H1 (cell line): ENCODE data around the gene CNPY3. TPM values are rescaled to one million over a fixed set of nuclear protein-coding genes. Genes with fewer than 3 reads are reported as not detected.

Experiments
- CTCF ChIA-PET: fragments of 300-600 bp; sonication (Branson Sonifier 250); formaldehyde crosslinking; loops from one replicate; lab custom pipeline; 2021; ENCODE audit not compliant: partially characterized antibody; lab: Charles Lee
- POLR2A ChIA-PET: fragments of 300-600 bp; sonication (Branson Sonifier 250); formaldehyde crosslinking; loops from one replicate; lab custom pipeline; 2021; ENCODE audit warnings: inconsistent platforms; ENCODE audit not compliant: partially characterized antibody; lab: Charles Lee
- DNase-seq, 2 experiments: peaks; one replicate each; pipeline versions ENCODE4 v3.0.0 to v3.0.0-alpha.2; 2010 to 2022; ENCODE audit warnings: low spot score in 2 of 2, low read depth in 1 of 2, mixed read lengths in 1 of 2
- FAIRE-seq: peaks from 2 replicates; lab custom pipeline; 2011; peaks lifted over from hg19 to GRCh38; lab: Jason Lieb, UNC
- H2AFZ ChIP-seq: 2 replicates; pipeline ENCODE4 v1.8.1; 2012; ENCODE audit warnings: low read length, inconsistent platforms
- H2AK5ac ChIP-seq: 2 replicates; pipeline ENCODE4 v1.6.1; 2013; ENCODE audit warnings: low read depth, low read length
- H2BK120ac ChIP-seq: replicated peaks from 2 replicates; pipeline ENCODE3; 2013; ENCODE audit warnings: low read depth, low read length, inconsistent platforms
- H2BK12ac ChIP-seq: 2 replicates; pipeline ENCODE4 v1.6.1; 2013; ENCODE audit warnings: low read depth, low read length
- H2BK15ac ChIP-seq: 2 replicates; pipeline ENCODE4 v1.6.1; 2013; ENCODE audit warnings: low read length
- H2BK20ac ChIP-seq: 2 replicates; pipeline ENCODE4 v1.6.1; 2013; ENCODE audit warnings: low read length
- H2BK5ac ChIP-seq: 2 replicates; pipeline ENCODE4 v1.6.1; 2013; ENCODE audit warnings: low read depth, low read length
- H3K14ac ChIP-seq: 2 replicates; pipeline ENCODE4 v1.6.1; 2013; ENCODE audit warnings: inconsistent platforms; ENCODE audit not compliant: insufficient read length
- H3K18ac ChIP-seq: 2 replicates; pipeline ENCODE4 v1.6.1; 2013; ENCODE audit warnings: low read length; ENCODE audit errors: extremely low read depth
- H3K23ac ChIP-seq: 2 replicates; pipeline ENCODE4 v1.6.1; 2013; ENCODE audit warnings: inconsistent platforms; ENCODE audit not compliant: insufficient read length
- H3K23me2 ChIP-seq: 2 replicates; pipeline ENCODE4 v1.6.1; 2013; ENCODE audit warnings: low read depth, low read length
- H3K27ac ChIP-seq: 2 replicates; pipeline ENCODE4 v1.6.1; 2011; ENCODE audit warnings: low read depth, low read length, inconsistent platforms
- H3K27me3 ChIP-seq, 4 experiments: replicated peaks in 1 of 4; 1 replicate in 1 of 4; 2 replicates in 3 of 4; pipeline versions ENCODE4 v1.6.1 to v1.8.1; 2011 to 2013; ENCODE audit warnings: low read length in 3 of 4, mild to moderate bottlenecking in 3 of 4, inconsistent platforms in 2 of 4, mixed read lengths in 2 of 4, moderate library complexity in 1 of 4; ENCODE audit not compliant: control insufficient read depth in 3 of 4, insufficient read depth in 3 of 4; ENCODE audit errors: extremely low read depth in 1 of 4
- H3K36me3 ChIP-seq, 4 experiments: 2 replicates each; pipeline versions ENCODE4 v1.6.1 to v1.8.1; 2011 to 2013; ENCODE audit warnings: mild to moderate bottlenecking in 4 of 4, low read length in 3 of 4, moderate library complexity in 2 of 4, control low read depth in 1 of 4, inconsistent platforms in 1 of 4; ENCODE audit not compliant: insufficient read depth in 4 of 4, control insufficient read depth in 2 of 4
- H3K4ac ChIP-seq: replicated peaks from 2 replicates; pipeline ENCODE3; 2013; ENCODE audit warnings: low read length, low read depth, mixed read lengths, inconsistent platforms; ENCODE audit not compliant: insufficient read length
- H3K4me1 ChIP-seq, 4 experiments: replicated peaks in 1 of 4; 1 replicate in 1 of 4; 2 replicates in 3 of 4; pipeline versions ENCODE4 v1.6.1 to v1.8.1; 2011 to 2013; ENCODE audit warnings: low read length in 3 of 4, inconsistent platforms in 2 of 4, mixed read lengths in 1 of 4; ENCODE audit not compliant: insufficient read depth in 4 of 4, control insufficient read depth in 3 of 4
- H3K4me2 ChIP-seq, 2 experiments: 2 replicates each; pipeline versions ENCODE4 v1.6.1 to v1.8.1; 2011 to 2013; ENCODE audit warnings: low read depth in 2 of 2, low read length in 2 of 2, control low read depth in 1 of 2, inconsistent platforms in 1 of 2, mild to moderate bottlenecking in 1 of 2; ENCODE audit not compliant: insufficient read depth in 1 of 2
- H3K4me3 ChIP-seq, 4 experiments: fragments of 200-600, 300-600 bp in 1 of 4; sonication (generic), shearing (Covaris generic), sonication (Bioruptor Twin) in 1 of 4; 2 replicates each; pipeline versions ENCODE4 v1.5.1 to v1.8.1; 2011 to 2016; ENCODE audit warnings: low read length in 4 of 4, low read depth in 3 of 4, control low read depth in 2 of 4, inconsistent platforms in 2 of 4, mild to moderate bottlenecking in 2 of 4, mixed read lengths in 1 of 4, moderate library complexity in 1 of 4; ENCODE audit not compliant: insufficient read depth in 2 of 4; ENCODE audit errors: extremely low read depth in 1 of 4
- H3K56ac ChIP-seq: replicated peaks from 2 replicates; pipeline ENCODE3; 2013; ENCODE audit warnings: low read depth, mild to moderate bottlenecking, mixed read lengths, low read length, inconsistent platforms; ENCODE audit not compliant: insufficient read length
- H3K79me1 ChIP-seq: 2 replicates; pipeline ENCODE4 v1.6.1; 2013; ENCODE audit warnings: low read depth, low read length, control low read depth
- H3K79me2 ChIP-seq, 2 experiments: 2 replicates each; pipeline versions ENCODE4 v1.6.1 to v1.8.1; 2012 to 2013; ENCODE audit warnings: low read length in 2 of 2, mild to moderate bottlenecking in 2 of 2, inconsistent platforms in 1 of 2; ENCODE audit not compliant: insufficient read depth in 2 of 2, control insufficient read depth in 1 of 2
- H3K9ac ChIP-seq, 4 experiments: replicated peaks in 1 of 4; 1 replicate in 1 of 4; 2 replicates in 3 of 4; pipeline versions ENCODE4 v1.6.1 to v1.8.1; 2011 to 2013; ENCODE audit warnings: low read depth in 3 of 4, low read length in 3 of 4, control low read depth in 2 of 4, mild to moderate bottlenecking in 2 of 4, moderate library complexity in 2 of 4, inconsistent platforms in 1 of 4; ENCODE audit errors: extremely low read depth in 1 of 4
- H3K9me3 ChIP-seq, 2 experiments: 2 replicates each; pipeline versions ENCODE4 v1.6.1 to v1.8.1; 2012 to 2013; ENCODE audit warnings: mild to moderate bottlenecking in 2 of 2, moderate library complexity in 2 of 2, control low read depth in 1 of 2, inconsistent platforms in 1 of 2, low read depth in 1 of 2, low read length in 1 of 2, mixed read lengths in 1 of 2; ENCODE audit not compliant: insufficient read depth in 2 of 2
- H4K20me1 ChIP-seq, 2 experiments: replicated peaks in 1 of 2; 2 replicates each; pipeline versions ENCODE3 to v1.8.1; 2011 to 2013; ENCODE audit warnings: inconsistent platforms in 2 of 2, low read length in 2 of 2, mild to moderate bottlenecking in 1 of 2; ENCODE audit not compliant: insufficient read depth in 2 of 2, control insufficient read depth in 1 of 2
- H4K5ac ChIP-seq: 2 replicates; pipeline ENCODE4 v1.6.1; 2013; ENCODE audit warnings: low read length, low read depth, mixed read lengths, inconsistent platforms; ENCODE audit not compliant: insufficient read length
- H4K8ac ChIP-seq: 2 replicates; pipeline ENCODE4 v1.8.0; 2013; ENCODE audit warnings: mild to moderate bottlenecking, moderate library complexity, low read length, inconsistent platforms; ENCODE audit not compliant: insufficient read depth; ENCODE audit errors: extremely low read depth
- H4K91ac ChIP-seq: replicated peaks from 2 replicates; pipeline ENCODE3; 2013; ENCODE audit warnings: low read length, mixed read lengths, inconsistent platforms; ENCODE audit not compliant: insufficient read length
- CHD2 ChIP-seq: IDR thresholded peaks from 2 replicates; pipeline ENCODE4 v1.6.1; 2012; ENCODE audit warnings: low read length, improper control_type of control experiment
- CREB1 ChIP-seq: IDR thresholded peaks from 2 replicates; pipeline ENCODE4 v1.6.1; 2012; ENCODE audit warnings: inconsistent platforms
- CTCF ChIP-seq, 3 experiments: IDR thresholded peaks; 1 replicate in 2 of 3; 2 replicates in 1 of 3; pipeline versions ENCODE4 v1.5.1 to v1.6.1; 2011; ENCODE audit warnings: low read length in 3 of 3, mild to moderate bottlenecking in 3 of 3, inconsistent platforms in 2 of 3, low read depth in 1 of 3, moderate library complexity in 1 of 3; ENCODE audit not compliant: insufficient read depth in 1 of 3; ENCODE audit errors: control extremely low read depth in 1 of 3
- EGR1 ChIP-seq: IDR thresholded peaks from 2 replicates; pipeline ENCODE4 v1.6.1; 2011; ENCODE audit warnings: low read depth, low read length, borderline replicate concordance
- GABPA ChIP-seq: IDR thresholded peaks from 2 replicates; pipeline ENCODE4 v1.6.1; 2011; ENCODE audit warnings: mild to moderate bottlenecking, low read length, moderate library complexity, borderline replicate concordance; ENCODE audit not compliant: insufficient read depth
- POLR2A ChIP-seq, 2 experiments: IDR thresholded peaks; 1 replicate in 1 of 2; 2 replicates in 1 of 2; pipeline ENCODE4 v1.6.1; 2011; ENCODE audit warnings: low read depth in 2 of 2, low read length in 2 of 2, mild to moderate bottlenecking in 2 of 2; ENCODE audit errors: control extremely low read depth in 1 of 2
- RXRA ChIP-seq: IDR thresholded peaks from 2 replicates; pipeline ENCODE4 v1.6.1; 2011; ENCODE audit warnings: low read depth, mild to moderate bottlenecking, low read length, moderate library complexity; ENCODE audit not compliant: insufficient read depth
- SP1 ChIP-seq: IDR thresholded peaks from 2 replicates; pipeline ENCODE4 v1.6.1; 2011; ENCODE audit warnings: low read depth, low read length
- TBP ChIP-seq: IDR thresholded peaks from 2 replicates; pipeline ENCODE4 v1.6.1; 2011; ENCODE audit warnings: low read depth, low read length, improper control_type of control experiment
- USF2 ChIP-seq: IDR thresholded peaks from 2 replicates; pipeline ENCODE4 v1.6.1; 2011; ENCODE audit warnings: low read length, improper control_type of control experiment
- ZNF274 ChIP-seq: IDR thresholded peaks from 2 replicates; pipeline ENCODE4 v1.7.0; 2012; ENCODE audit warnings: low read length, borderline replicate concordance; ENCODE audit errors: extremely low read depth
- WGBS, 2 experiments: shearing (Covaris generic) in 1 of 2; methylation state at CpG; one replicate each; pipeline versions ENCODE4 v1.1.6 to v1.1.7; 2013 to 2015; ENCODE audit warnings: low lambda C conversion rate in 2 of 2, mixed read lengths in 2 of 2, inconsistent platforms in 1 of 2, low coverage in 1 of 2, missing lambda C conversion rate in 1 of 2; ENCODE audit not compliant: insufficient replicate concordance in 2 of 2, insufficient coverage in 1 of 2, insufficient read length in 1 of 2; ENCODE audit errors: extremely low coverage in 1 of 2, missing lambda C conversion rate in 1 of 2; 5-methylcytosine and 5-hydroxymethylcytosine counted together
- polyA plus RNA-seq, 7 experiments: library from polyadenylated mRNA; depleted of rRNA in 3 of 7; stranded (reverse) in 5 of 7; unstranded in 2 of 7; fragments of >200 nt in 5 of 7; fragments of 200-250 nt in 2 of 7; gene quantifications; 1 replicate in 5 of 7; 2 replicates in 1 of 7; 4 replicates in 1 of 7; pipeline versions ENCODE4 v1.2.1 to v1.2.3, GENCODE V29; 2011 to 2013; ENCODE audit warnings: missing spikeins in 2 of 7, mixed read lengths in 2 of 7
- total RNA-seq: library from RNA; stranded (reverse); fragmentation: NEBNext Ultra II Directional; extraction: Animal tissue kit (Norgen Biotek cat#: 25700); gene quantifications from 2 replicates; pipeline ENCODE4 v1.2.1, GENCODE V29; 2021

Gene CNPY3
- total and polyA plus RNA-seq, 2 of the 8 experiments (the other 6 are each of a cell fraction or from before 2014, with no cell fraction given), result 49.6 to 64.5 TPM

GRCh38 chr6:42968783-42969182, 39.5 kb downstream of the CNPY3 start:
- H3K56ac ChIP-seq, result no peak overlapping the region
- FAIRE-seq (no peak), DNase-seq (no peak)
- ChIA-PET CTCF (interaction anchor here (0.6 to 4.2 kb wide), 6 partner anchors 31 to 224 kb away, joined by 3 to 11 read pairs (median 3); partner anchors contain the start of genes KLHDC3 and MEA1), POLR2A (interaction anchor here (1.6 to 1.7 kb wide), 2 partner anchors 10 to 15 kb away, joined by 3 to 7 read pairs; partner anchors contain the start of genes PEX6 and PPP2R5D)
- no peak overlapping the region for H3K4me2 ChIP-seq
- H3K9ac ChIP-seq, result no peak overlapping the region; a peak in 1 of 7 replicates
- H3K27me3 ChIP-seq, result no peaks in the 10 kb centered on the region
- 80% methylated on average over 4 of the region's 4 CpGs; no CpG with 5 or more reads in 1 of the 2 experiments for WGBS, 2 experiments
- H3K79me2 ChIP-seq, result no peaks in the 10 kb centered on the region
- no peak overlapping the region for H4K91ac ChIP-seq
- H4K8ac ChIP-seq, result no peak overlapping the region
- no peak overlapping the region for H3K4me3 ChIP-seq
- no peak overlapping the region for H3K23ac ChIP-seq
- H2BK120ac ChIP-seq, result no peak overlapping the region
- H3K27ac ChIP-seq, result no peak overlapping the region
- H4K20me1 ChIP-seq, result peaks cover 0 to 2% of the 10 kb centered on the region in 2 experiments
- H3K18ac ChIP-seq, result no peak overlapping the region
- H4K5ac ChIP-seq, result no peak overlapping the region
- H3K9me3 ChIP-seq, result no peaks in the 10 kb centered on the region
- H2BK12ac ChIP-seq, result no peak overlapping the region
- no peak overlapping the region for H3K14ac ChIP-seq
- H2BK5ac ChIP-seq, result no peak overlapping the region
- no peaks in the 10 kb centered on the region for H3K23me2 ChIP-seq
- no peak overlapping the region for H3K4ac ChIP-seq
- peaks cover 0 to 7% (median 1%) of the 10 kb centered on the region in 4 experiments; a peak in 5 of 7 replicates for H3K4me1 ChIP-seq
- H2BK20ac ChIP-seq, result no peak overlapping the region
- H3K36me3 ChIP-seq, result peaks cover 0 to 2% (median 0%) of the 10 kb centered on the region in 4 experiments; a peak in 1 of 8 replicates
- H2AFZ ChIP-seq, result no peak overlapping the region
- H2BK15ac ChIP-seq, result no peak overlapping the region
- no peak overlapping the region for H2AK5ac ChIP-seq
- H3K79me1 ChIP-seq, result no peaks in the 10 kb centered on the region; the same call in none of the 2 replicates
- TF ChIP-seq RXRA (no peak), EGR1 (no peak), SP1 (no peak), GABPA (no peak), POLR2A (IDR thresholded peaks at IDR 0.05; ENCODE audit: control extremely low read depth in 1 of 2, low read depth in 2 of 2, low read length in 2 of 2) (no peak), CHD2 (no peak), CREB1 (no peak), CTCF (IDR thresholded peaks at IDR 0.05; ENCODE audit: control extremely low read depth in 1 of 3, insufficient read depth in 1 of 3, low read depth in 1 of 3, low read length in 3 of 3) (no peak), TBP (no peak), USF2 (no peak), ZNF274 (no peak)
